Measurements from ENCODE around the gene WBP2NL.

The WBP2NL gene

DNA sequence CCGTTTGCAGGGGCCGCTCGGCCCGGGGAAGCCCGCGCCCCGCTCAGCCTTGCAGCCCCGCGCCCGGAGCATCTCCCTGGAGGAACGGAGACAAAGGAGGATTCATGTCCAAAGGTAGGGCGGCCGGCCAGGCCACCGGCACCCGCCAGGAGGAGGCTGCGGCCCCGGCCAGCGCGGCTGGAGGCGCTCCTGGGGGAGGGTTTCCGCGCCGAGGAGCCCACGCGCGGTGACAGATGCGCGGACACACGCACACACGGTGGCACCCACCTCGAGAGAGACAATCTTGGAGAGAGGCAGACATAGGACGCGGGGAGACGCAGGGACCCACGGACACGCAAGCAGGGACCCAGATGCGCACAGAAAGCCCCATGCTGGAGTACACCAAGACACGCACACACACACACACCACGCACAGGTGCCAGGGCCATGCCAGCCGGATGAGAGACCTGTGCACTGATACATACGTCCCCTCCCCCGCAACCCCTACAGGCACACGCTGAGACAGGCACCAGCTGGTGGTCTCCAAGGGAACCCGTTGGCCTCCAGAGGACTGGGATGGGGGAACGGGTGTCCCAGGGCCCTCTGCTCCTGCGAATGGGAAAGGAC is 21.5 kb upstream of the WBP2NL start:
- FAIRE-seq (no peak), DNase-seq (ENCODE audit: low spot score) (no peak)

DNA sequence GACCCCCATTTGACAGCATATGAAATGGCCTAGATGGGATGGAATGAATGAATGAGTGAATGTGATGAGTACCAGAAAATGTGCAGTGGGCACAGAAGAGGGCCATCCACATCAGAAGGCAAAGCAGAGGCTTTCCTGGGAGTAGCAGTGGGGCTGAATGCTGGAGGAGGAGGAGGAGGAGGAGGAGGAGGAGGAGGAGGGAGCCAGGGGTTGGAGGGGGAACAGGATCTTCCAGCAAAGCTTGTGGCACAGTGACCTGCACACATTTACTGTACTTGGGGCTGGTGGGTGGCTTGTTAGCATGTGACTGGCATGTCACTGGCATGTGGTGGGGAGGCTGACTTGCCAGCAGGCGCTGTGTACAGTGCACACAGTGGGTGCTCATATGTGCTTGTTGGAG is 19.9 kb upstream of the WBP2NL start:
- FAIRE-seq (no peak), DNase-seq (ENCODE audit: low spot score) (no peak)

DNA sequence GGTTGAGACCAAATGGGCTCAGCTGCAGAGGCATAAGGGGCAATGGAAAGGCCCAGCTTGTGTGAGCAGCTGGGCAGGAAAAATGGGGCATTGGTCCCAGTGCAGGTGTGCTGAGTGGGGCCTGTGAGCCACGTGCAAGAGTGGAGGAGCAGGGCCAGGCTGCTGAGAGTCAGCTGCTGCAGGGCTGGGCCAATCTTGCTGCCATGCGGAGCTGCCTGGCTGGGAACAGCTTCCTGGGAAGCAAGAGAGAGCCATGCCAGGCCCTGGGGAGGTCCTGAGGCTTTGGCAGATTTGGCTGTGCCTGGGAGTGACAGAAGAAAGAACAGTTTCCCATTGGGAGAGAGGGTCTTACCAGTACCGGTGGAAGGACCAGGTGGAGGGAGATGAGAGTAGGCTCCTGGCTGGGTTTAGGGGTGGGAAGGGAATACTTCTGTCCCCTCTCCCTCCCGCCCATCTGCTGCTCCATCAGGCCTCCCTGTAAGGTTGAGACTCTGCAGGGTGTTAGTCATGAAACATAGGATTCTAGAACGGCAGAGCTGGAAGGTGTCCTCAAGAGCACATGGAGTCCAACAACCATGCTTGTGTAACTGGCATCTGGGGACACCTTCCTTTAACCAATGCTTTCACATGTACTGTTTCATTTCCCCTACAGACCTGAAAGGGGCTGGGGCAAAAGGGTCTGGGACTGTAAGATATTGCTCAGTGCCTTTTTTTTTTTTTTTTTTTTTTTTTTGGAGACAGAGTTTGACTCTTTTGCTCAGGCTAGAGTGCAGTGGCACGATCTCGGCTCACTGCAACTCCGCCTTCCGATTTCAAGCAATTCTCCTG is 19.0 kb upstream of the WBP2NL start:
- DNase-seq (ENCODE audit: low spot score) (no peak), FAIRE-seq (no peak)

DNA sequence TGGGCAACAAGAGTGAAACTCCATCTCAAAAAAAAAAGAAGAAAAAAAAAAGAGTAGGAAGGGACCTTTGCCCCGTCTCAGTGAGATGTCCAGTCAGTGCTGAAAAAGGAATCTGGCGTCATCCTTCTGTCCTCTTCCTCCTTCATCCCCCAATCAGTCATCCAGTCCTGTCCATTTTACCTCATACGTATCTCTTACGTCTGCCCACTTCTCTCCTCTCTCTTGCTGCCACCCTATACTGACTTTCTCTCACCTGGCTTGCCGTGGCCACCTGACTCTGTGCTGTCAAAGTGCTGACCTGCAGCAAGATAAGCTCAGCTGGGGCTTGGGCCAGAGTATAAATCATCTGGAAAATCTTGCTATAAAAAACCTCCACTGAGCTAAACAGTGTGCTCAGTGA is 15.7 kb upstream of the WBP2NL start:
- DNase-seq (ENCODE audit: low spot score) (no peak), FAIRE-seq (no peak)

DNA sequence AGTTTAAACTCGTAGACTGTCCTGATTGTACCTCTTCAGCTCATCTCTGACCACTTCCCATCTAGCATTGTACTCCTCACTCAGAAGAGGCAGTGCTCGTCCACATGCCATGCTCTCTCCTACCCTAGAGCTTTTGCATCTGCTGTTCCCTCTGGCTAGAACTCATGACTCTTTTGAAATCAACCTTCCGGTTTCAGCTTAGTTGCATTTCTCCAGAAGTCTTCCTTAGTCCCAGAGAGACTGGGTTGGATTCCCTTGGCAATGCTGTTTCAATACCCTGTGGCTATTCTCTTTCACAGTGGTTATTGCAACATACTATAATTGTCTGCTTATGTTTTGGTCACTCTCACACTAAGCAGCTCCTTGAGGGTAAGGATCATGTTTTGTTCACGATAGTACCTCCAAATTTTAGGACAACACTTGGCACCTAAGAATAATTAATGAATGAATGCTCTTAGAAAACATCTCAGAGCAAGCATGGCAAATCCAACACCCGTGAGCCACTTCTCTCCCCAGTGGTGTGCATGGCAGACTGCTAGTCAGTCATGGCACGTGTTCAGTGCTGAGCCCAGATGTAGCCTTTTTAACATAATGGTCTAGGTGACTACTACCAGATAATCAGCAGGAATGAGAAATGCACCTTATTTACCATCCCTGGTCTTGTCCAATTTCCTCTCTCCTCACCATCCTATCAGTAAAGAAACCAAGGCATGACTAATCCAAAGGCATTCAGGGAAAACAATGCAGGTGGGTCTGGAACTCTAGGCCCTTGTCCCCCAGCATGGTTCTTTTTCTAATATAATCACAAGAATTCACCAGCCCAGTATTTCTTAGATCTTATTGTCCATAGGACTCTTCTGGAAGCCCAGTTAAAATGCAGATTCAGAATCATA is 14.8 kb upstream of the WBP2NL start:
- no peak for FAIRE-seq
- DNase-seq (ENCODE audit: low spot score), result no peak

- DNase-seq (ENCODE audit: low spot score), result no peak
- no peak for FAIRE-seq
These were observed 11.3 kb upstream of the WBP2NL start for GRCh38 chr22:41987276-41987675.

- DNase-seq (ENCODE audit: low spot score) (no peak), FAIRE-seq (no peak)
These were observed 9.3 kb upstream of the WBP2NL start for GRCh38 chr22:41989246-41989645.

DNA sequence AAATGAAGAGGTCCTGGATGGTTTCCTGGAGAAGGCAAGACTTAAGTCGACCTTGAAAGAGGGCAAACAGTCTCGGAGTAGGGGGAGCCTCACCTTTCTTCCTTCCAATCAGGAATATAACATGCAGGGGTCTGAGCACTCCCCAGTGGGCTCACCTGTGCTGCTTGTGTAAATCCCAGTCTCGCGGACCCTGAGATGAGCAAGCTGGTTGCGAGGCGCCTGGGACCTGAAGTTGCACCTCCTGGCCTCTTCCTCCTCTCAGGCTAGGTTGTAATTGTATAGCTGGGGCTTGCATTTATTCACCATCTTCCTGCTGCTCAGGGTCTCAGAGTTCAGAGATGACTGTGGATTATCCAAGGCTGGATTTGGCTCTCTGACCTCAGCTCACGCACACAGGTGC is 7.5 kb upstream of the WBP2NL start:
- no peak for DNase-seq (ENCODE audit: low spot score)
- FAIRE-seq, result no peak

- no peak for FAIRE-seq
- DNase-seq (ENCODE audit: low spot score), result no peak
These were observed 6.1 kb upstream of the WBP2NL start for GRCh38 chr22:41992496-41992895.

DNA sequence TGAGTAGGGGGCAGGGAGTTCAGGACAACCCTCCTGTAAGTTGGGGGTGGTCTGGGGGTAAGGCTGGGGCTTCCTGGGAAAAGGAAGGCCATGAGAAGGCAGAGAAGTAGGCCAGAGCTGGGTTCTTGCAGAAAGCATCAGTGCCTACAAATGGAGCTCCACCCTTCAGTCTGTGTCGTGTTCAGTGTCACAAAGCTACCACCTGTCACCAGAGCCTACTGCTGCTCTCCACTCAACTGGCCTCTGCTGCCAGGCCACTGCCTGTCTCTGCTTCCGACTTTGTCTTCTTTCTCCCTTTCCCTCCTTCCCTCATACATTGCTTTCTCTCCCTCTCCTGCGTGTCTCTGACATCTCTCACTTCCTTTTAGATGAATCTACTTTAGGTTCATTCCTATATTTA is 3.4 kb upstream of the WBP2NL start:
- DNase-seq (ENCODE audit: low spot score) (no peak), FAIRE-seq (no peak)

- DNase-seq (ENCODE audit: low spot score) (no peak), FAIRE-seq (no peak)
These were observed 1.8 kb upstream of the WBP2NL start for GRCh38 chr22:41996826-41997225.

DNA sequence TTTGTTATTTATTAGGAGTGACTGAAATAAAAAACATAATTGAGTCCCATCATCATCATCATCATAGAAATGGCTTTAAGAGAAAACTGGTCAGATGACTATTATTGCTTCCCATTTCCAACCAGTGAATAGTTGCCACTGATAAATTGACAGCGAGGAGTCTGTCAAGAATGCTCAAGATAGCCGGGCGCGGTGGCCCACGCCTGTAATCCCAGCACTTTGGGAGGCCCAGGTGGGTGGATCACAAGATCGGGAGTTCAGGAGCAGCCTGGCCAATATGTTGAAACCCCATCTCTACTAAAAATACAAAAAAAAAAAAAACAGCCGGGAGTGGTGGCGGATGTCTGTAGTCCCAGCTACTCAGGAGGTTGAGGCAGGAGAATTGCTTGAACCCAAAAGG is 1.9 kb downstream of the WBP2NL start:
- no peak for DNase-seq (ENCODE audit: low spot score)
- no peak for FAIRE-seq

DNA sequence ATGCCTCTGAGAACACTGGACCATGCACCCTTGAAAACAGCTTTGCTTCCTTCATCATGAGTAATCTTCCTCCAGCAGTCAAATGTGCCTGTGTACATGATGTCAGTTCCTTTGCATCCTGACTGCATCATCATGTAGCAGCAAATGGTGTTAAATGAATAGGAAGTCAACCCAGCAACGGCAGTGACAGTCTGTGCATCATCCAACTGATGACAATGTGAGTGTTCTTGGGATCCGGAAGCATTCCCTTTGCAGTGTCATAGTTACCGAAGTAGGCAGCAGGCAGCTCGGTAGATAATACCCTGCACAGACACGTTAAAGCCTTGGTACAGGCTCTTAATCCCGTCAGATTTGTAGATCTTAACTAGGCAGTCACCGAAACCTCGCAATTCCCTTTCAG is 2.5 kb downstream of the WBP2NL start:
- DNase-seq (ENCODE audit: low spot score), result no peak
- no peak for FAIRE-seq

DNA sequence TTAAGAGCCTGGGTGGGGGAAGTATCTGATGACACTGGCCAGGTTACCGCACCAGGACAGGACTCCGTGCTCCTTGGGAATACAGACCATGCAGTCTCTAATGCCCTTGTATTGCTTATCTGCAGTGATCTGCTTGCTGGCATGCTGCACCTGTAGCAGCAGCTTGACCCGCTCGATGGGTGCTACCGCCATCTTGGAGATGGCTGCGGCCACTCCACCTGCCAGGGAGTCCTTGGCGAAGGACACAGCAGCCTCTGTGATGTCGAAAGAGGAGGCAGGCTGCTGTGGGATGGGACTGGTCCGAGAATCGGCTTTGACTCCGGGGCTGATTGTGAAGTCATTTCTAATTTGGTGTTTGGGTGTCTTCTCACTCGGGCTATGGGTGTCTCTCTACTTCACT is 3.1 kb downstream of the WBP2NL start:
- no peak for FAIRE-seq
- DNase-seq (ENCODE audit: low spot score), result no peak

- no peak for FAIRE-seq
- DNase-seq (ENCODE audit: low spot score), result no peak
These were observed 9.3 kb downstream of the WBP2NL start for GRCh38 chr22:42007922-42008321.

- DNase-seq (ENCODE audit: low spot score) (no peak), FAIRE-seq (no peak)
These were observed 12.2 kb downstream of the WBP2NL start for GRCh38 chr22:42010778-42011177.

DNA sequence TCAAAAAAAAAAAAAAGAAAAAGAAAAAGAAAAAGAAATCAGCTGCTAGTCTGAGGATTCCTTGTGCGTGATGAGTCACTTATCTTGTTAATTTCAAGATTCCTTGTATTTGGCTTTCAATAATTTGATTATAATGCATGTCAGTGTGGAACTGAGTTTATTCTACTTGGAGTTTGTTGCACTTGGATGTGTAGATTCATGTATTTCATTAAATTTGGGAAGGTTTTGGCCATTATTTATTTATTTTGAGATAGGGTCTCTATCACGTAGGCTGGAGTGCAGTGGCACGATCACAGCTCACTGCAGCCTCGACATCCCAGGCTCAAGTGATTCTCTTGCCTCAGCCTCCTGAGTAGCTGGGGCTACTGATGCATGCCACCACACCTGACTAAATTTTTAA is 14.8 kb downstream of the WBP2NL start:
- FAIRE-seq (no peak), DNase-seq (ENCODE audit: low spot score) (no peak)

DNA sequence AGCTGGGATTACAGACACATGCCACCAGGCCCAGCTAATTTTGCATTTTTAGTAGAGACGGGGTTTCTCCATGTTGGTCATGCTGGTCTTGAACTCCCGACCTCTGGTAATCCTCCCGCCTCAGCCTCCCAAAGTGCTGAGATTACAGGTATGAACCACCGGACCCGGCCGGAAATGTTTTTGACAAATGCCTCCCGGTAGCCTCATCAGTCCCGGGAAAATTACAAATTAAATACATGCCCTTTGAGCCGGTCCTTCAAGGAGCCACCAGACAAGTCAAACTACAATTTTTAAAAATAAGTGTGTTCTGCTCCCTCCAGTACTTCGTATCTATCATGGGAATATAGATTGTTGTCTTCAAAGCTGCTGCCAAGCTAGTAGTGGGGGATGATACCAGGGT is 17.5 kb downstream of the WBP2NL start:
- DNase-seq (ENCODE audit: low spot score) (no peak), FAIRE-seq (no peak)

GRCh38 chr22:42018224-42018623 is 19.6 kb downstream of the WBP2NL start:
- FAIRE-seq (no peak), DNase-seq (ENCODE audit: low spot score) (no peak)

DNA sequence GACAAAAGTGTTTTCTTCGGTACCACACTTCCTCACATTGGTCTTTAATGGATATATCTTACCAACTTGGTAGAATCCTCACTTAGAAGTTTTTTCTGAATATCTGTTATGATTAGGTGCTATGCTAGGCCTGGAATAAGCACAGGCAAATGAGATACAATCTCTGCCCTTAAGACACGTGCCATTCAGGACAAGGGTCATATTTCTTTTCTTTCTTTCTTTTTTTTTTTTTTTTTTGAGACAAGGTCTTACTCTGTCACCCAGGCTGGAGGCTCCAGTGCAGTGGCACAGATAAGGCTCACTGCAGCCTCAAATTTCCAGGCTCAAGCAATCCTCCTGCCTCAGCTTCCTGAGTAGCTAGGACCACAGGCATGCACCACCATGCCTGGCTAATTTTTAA is 23.0 kb downstream of the WBP2NL start:
- no peak for DNase-seq (ENCODE audit: low spot score)
- FAIRE-seq, result no peak

DNA sequence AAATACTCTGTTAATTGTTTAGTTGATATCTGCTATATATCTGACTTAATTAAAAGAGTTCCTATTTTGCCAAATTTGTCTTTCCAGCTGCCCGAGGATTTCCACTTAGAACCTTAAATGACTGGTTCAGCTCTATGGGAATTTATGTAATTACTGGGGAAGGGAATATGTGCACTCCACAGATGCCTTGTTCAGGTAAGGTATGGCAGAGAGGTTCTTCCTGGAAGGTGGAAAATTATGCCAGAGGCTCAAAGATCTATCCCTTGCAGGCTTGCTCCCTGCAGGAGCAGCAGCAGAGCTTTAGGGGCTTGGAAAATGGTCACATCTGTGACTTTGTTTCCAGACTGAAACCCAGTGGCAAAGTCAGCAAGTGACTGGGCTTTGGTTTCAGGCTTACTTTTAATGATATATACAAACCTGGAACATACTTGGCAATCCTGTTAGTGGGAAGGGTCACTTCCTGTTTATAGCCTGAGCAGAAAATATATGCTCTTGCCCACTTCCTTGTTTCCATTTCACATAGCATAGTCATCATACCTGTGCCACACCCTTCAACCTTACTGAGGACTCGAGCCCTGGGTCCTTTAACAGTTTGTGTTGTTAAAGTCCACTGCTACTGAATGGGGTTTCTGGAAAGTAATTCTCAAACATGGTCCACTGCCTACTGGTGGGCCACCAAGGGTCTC is 23.7 kb downstream of the WBP2NL start:
- DNase-seq (ENCODE audit: low spot score), result no peak
- FAIRE-seq, result no peak

DNA sequence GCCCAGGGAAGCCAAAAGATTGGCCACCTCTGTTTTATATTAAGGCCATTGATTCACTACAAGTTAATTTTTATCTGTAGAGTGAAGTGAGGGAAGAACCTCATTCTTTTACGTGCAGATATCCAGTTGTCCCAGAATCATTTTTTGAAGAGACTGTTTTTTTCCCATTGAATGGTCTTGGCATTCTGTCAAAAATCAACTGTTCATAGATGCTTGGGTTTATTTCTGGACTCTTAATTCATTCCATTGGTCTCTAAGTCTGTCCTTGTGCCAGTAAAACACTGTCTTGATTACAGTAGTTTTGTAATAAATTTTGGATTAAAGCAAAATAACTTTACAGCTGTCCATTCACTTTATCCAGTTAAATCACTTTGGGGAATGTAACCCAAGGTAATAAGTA is 26.8 kb downstream of the WBP2NL start:
- FAIRE-seq (no peak), DNase-seq (ENCODE audit: low spot score) (no peak)

Data from RCC 7860 (cell line).